IgD-negative memory B cell (primary cell): ENCODE data around the gene UNC5B. TPM values are rescaled to one million over a fixed set of nuclear protein-coding genes. Genes with fewer than 3 reads are reported as not detected.

Source experiments
- H3K27ac Mint-ChIP-seq, 3 donors: one replicate each; pipeline ENCODE4 v1.8.0; 2020 to 2022; ENCODE audit warnings: mild to moderate bottlenecking in 3 of 3, mixed read lengths in 3 of 3, moderate library complexity in 1 of 3
- H3K27me3 Mint-ChIP-seq: one replicate; pipeline ENCODE4 v1.8.0; 2021; ENCODE audit warnings: mixed read lengths
- H3K36me3 Mint-ChIP-seq: one replicate; pipeline ENCODE4 v1.8.0; 2020; ENCODE audit warnings: mild to moderate bottlenecking, mixed read lengths
- H3K4me1 Mint-ChIP-seq, 3 donors: one replicate each; pipeline ENCODE4 v1.8.0; 2020 to 2022; ENCODE audit warnings: mixed read lengths in 3 of 3, mild to moderate bottlenecking in 1 of 3
- H3K4me3 Mint-ChIP-seq, 4 donors: one replicate each; pipeline ENCODE4 v1.8.0; 2020 to 2022; ENCODE audit warnings: mild to moderate bottlenecking in 4 of 4, mixed read lengths in 4 of 4, moderate library complexity in 3 of 4
- H3K9me3 Mint-ChIP-seq, 3 donors: one replicate each; pipeline ENCODE4 v1.8.0; 2020 to 2021; ENCODE audit warnings: mixed read lengths in 3 of 3, mild to moderate bottlenecking in 1 of 3
- polyA plus RNA-seq: library from polyadenylated mRNA; unstranded; fragments of 300-500 nt; fragmentation: Illumina TruSeq; gene quantifications from one replicate; pipeline ENCODE4 v1.2.3, GENCODE V29; 2021

UNC5B gene
- polyA plus RNA-seq, 1 donor from 2014 or later, result not detected

DNA sequence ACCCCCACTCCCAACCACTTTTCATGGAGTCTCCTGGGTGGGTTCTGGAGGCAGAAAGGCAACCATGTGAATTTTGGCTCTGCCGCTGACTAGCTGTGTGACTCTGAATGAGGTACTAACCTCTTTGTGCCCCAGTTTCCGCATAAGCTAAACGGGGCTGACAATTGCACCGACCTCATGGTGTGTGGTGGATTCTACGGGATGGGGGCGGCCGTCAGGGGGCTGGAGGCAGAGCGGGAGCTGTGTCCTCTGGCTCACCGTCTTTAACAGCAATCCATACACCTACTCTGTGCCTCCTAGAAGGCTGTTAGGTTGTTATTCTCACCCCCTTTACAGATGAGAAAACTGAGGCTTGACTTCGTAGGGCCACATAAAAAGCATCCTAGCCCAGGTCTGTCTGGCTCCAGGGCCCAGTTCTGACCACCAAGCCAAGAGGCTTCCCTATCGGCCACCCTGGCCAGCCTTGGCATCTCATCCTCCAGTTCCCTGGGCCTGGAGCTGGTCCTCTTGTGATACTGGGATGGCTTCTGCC, 102.4 kb downstream of the UNC5B start:
- Mint-ChIP-seq H3K27me3 (peaks cover 6% of the 10 kb centered on the region), H3K4me1 (peaks cover 5 to 8% (median 5%) of the 10 kb centered on the region in 3 donors), H3K27ac (peak overlapping the region in 1 of 3 donors; percentile 30), H3K36me3 (no peaks in the 10 kb centered on the region), H3K9me3 (no peaks in the 10 kb centered on the region), H3K4me3 (peak overlapping the region in 1 of 4 donors; percentile 9)

DNA sequence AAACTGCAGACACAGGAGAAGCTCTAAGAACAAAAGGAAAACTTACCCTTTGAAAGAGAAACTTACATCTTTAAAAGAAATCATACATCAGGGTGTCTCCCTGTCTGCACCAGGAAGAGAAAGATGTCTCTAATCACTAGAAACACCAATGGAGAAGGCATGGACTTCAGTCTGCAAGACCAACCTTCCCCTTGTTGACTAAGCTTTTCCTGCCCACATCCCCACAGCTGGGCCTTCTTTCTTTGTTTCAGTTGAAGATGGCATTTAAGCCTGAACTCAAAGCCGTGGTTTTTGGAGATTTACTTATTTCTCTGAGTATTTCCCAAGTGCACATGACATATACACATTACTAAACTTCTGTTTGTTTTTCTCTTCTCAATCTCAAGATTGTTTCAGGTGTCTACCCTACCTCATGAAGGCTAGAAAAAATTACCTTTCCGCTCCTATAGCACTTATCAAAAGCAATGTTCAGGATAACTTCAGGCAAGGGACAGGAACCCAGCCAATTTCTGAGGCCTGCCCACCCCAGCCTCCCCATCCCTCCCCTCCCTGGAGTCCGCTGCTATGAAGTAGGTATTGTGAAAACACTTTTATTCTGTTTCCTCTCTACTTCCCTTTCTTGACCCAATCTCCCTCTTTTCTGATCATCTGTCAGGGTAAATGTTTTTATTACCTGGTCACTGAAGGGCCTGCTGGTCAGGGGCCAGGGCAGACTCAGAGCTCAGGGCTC, 103.9 kb downstream of the UNC5B start:
- no peaks in the 10 kb centered on the region for H3K36me3 Mint-ChIP-seq
- H3K4me1 Mint-ChIP-seq, result peaks cover 6 to 9% (median 7%) of the 10 kb centered on the region in 3 donors
- peak overlapping the region in 1 of 3 donors; percentile 44 for H3K27ac Mint-ChIP-seq
- H3K27me3 Mint-ChIP-seq, result peaks cover 6% of the 10 kb centered on the region
- no peaks in the 10 kb centered on the region for H3K9me3 Mint-ChIP-seq
- H3K4me3 Mint-ChIP-seq, result peak overlapping the region in 1 of 4 donors; percentile 94

DNA sequence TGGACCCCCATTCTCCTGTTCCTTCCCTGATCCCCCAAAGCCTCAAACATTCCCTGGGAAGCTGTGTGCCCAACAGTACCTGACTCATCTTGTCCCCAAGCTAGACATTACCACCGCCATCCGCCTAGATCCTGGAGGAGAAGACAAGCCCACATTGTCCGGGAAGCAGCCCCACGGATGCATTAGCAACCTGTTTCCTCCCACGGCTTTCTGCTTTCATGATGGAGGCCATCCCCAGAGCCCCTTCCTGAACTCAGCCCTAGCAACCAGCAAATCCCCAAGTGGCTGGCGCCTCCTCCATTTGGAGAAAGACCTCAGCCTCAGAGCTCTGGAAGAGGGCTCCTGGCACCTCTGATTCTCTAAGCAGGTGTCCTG, 104.4 kb downstream of the UNC5B start:
- Mint-ChIP-seq H3K4me1 (peaks cover 6 to 9% (median 7%) of the 10 kb centered on the region in 3 donors), H3K4me3 (peak overlapping the region in 1 of 4 donors; percentile 94), H3K9me3 (no peaks in the 10 kb centered on the region), H3K36me3 (no peaks in the 10 kb centered on the region), H3K27me3 (peaks cover 6% of the 10 kb centered on the region), H3K27ac (peak overlapping the region in 1 of 3 donors; percentile 44)

DNA sequence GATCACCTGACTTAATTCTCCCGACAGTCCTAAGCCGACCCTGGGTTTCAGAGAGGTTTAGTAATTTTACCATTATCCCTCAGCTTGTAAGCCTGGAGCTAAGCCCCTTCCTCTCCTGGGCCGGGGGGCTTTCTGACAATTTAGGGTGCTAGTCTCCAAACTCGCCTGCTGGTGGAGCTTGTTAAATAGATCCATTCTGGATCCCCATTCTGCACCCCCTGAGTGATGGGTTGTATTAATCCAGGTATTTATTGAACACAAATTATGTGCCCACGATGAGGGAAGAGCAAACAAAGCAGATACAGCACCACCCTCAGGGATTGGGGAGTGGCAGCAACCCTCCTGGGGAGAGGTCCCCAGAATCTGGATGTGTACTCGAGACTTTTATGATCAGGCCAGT, 105.4 kb downstream of the UNC5B start:
- no peak overlapping the region for H3K27ac Mint-ChIP-seq
- peaks cover 6 to 9% (median 7%) of the 10 kb centered on the region in 3 donors for H3K4me1 Mint-ChIP-seq
- no peaks in the 10 kb centered on the region for H3K36me3 Mint-ChIP-seq
- no peaks in the 10 kb centered on the region for H3K9me3 Mint-ChIP-seq
- H3K4me3 Mint-ChIP-seq, result peak overlapping the region in 1 of 4 donors; percentile 94
- H3K27me3 Mint-ChIP-seq, result peaks cover 6% of the 10 kb centered on the region

DNA sequence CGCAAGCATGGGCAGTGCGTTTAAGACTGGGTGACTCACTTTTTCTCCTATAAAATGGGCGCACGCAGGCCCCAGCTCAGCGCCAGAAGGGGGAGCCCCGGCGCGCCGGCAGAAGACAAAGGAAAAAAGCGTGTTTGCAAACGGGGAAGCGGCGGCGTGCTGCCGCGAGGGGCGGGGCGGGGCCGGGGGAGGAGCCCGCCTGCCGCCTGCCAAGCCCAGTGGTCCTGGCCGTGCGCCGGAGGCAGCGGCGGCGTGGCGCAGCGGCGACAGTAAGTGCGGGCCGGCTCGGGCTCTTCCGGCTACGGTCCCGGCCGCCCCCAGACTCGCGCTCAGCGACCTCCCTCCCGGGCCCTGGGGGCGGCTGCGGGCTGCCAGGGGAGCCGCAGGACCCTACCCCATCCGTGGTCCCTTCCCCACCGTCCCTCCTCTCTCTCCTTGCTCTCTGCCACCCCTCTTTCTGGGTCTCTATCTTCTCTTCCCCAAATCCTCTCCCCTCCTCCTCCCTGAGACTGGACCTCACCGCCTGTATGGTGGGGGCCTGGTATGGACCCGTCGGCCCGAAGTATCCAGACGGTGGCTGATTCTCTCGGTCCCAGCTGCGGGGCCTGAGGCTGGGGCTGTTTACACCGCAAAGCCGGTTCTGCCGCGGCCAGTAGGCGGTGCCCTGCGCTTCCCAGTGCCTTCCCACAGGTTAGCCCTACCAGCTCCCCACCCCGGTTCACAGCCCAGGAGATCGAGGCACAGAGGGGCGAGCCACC, 106.9 kb downstream of the UNC5B start, which contains the start of gene SLC29A3:
SLC29A3 (plus strand) TSS at position 218 of the 758 bp plus-strand sequence; CDS start at position 269, 51 bp downstream.
- H3K9me3 Mint-ChIP-seq, result no peaks in the 10 kb centered on the region
- no peaks in the 10 kb centered on the region for H3K27me3 Mint-ChIP-seq
- H3K4me1 Mint-ChIP-seq, result peaks cover 12 to 17% (median 15%) of the 10 kb centered on the region in 3 donors
- peak within 1 kb of the TSS; percentile 23 to 93 (median 64) for H3K27ac Mint-ChIP-seq
- H3K36me3 Mint-ChIP-seq, result peaks cover 8% of the 10 kb centered on the region
- peak within 1 kb of the TSS; percentile 93 to 98 (median 94) for H3K4me3 Mint-ChIP-seq

DNA sequence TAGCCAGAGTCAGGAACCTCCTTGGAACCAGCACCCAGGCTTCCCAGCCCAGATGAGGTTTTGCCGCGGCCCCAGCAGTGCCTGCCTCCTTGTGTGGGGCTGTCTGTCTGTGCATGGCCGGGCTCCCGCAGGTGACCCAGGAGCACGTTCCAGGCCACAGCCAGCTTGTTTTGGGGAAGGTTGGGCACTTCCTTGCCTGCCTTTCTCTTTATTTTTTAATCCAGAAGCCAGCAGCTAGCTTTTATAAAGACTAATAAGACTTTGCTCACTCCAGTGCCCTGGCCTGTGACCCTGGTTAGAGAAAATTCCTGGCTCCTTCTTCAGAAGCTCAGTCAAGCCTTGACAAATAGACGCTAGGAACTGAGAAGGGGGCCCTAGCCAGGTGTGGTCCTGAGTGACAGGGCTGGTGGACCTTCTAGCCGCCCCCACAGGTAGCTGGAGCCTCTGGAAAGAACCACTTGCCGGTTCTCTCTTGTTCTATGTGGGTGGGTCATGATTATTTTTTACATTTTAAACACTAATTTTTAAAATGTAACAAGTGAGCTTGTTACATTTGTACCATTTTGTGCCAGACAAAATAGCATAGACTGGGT, 107.5 kb downstream of the UNC5B start:
- Mint-ChIP-seq H3K4me1 (peaks cover 10 to 19% (median 17%) of the 10 kb centered on the region in 3 donors), H3K36me3 (peaks cover 11% of the 10 kb centered on the region), H3K9me3 (no peaks in the 10 kb centered on the region), H3K27ac (peak overlapping the region in 1 of 3 donors; percentile 53), H3K27me3 (no peaks in the 10 kb centered on the region), H3K4me3 (peak overlapping the region; percentile 93 to 98 (median 94))

DNA sequence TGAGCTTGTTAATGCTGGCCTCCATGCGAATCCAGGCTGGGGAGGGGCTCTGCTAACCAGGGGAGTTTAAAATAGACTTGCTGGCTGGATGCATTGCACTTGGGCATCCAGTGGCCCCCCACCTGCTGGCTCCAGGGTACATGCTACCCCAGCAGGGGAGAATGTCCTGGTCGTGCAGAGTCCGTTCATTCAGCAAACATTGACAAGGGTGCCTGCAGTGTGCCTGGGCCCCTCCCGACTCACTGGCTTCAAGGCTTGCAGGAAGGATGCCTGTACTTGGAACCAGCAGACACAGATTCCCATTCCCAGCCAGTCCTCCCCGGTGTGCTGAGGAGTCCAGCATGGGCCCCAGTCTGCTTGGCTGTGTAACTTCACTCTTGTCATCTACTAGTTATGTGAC, 108.2 kb downstream of the UNC5B start:
- Mint-ChIP-seq H3K36me3 (peaks cover 11% of the 10 kb centered on the region), H3K27ac (no peak overlapping the region), H3K9me3 (no peaks in the 10 kb centered on the region), H3K27me3 (no peaks in the 10 kb centered on the region), H3K4me3 (peak overlapping the region in 2 of 4 donors; percentile 32 to 94), H3K4me1 (peaks cover 10 to 19% (median 17%) of the 10 kb centered on the region in 3 donors)

DNA sequence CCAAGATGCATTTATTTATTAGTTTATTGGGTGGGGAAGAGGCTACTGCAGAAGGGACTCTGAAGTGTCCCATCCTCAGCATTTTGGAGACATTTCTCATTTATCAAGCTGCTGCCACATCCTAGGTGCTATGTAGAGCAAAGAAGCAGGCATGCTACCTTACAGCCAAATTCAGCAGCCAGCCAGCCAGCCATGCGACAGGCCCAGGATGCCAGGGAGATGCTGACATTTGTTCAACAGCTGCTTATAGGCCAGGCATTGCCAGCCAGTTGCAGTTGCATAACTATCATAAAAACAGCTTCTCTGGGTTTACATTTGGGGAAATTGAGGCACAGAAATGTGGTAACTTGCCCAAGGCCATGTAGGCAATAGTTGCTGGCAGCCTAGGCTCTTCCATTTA, 109.0 kb downstream of the UNC5B start:
- H3K4me3 Mint-ChIP-seq, result peak overlapping the region in 1 of 4 donors; percentile 94
- no peak overlapping the region for H3K27ac Mint-ChIP-seq
- H3K36me3 Mint-ChIP-seq, result peaks cover 11% of the 10 kb centered on the region
- no peaks in the 10 kb centered on the region for H3K27me3 Mint-ChIP-seq
- peaks cover 10 to 19% (median 17%) of the 10 kb centered on the region in 3 donors for H3K4me1 Mint-ChIP-seq
- no peaks in the 10 kb centered on the region for H3K9me3 Mint-ChIP-seq

DNA sequence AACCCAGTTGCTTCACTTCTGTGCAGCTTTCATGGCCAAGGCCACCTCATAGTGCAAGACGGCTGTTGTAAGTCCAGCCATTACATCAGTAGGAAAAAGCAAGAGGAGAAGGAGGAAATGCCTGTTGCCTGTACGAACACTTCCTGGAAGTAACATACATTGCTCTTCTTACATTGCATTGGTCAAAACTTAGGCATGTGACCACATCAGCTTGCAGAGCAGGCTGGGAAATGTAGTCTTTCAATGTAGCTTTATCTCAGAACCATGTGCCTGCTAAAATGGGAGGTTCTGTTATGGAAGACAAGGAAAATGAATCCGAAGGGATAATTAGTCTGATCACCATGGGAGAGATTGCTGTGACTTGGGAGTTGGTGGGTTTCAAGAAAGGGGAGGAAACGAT, 111.0 kb downstream of the UNC5B start:
- Mint-ChIP-seq H3K9me3 (no peaks in the 10 kb centered on the region), H3K27me3 (no peaks in the 10 kb centered on the region), H3K36me3 (peaks cover 14% of the 10 kb centered on the region), H3K27ac (no peak overlapping the region), H3K4me1 (peaks cover 10 to 19% (median 18%) of the 10 kb centered on the region in 3 donors), H3K4me3 (peak overlapping the region in 1 of 4 donors; percentile 4)

DNA sequence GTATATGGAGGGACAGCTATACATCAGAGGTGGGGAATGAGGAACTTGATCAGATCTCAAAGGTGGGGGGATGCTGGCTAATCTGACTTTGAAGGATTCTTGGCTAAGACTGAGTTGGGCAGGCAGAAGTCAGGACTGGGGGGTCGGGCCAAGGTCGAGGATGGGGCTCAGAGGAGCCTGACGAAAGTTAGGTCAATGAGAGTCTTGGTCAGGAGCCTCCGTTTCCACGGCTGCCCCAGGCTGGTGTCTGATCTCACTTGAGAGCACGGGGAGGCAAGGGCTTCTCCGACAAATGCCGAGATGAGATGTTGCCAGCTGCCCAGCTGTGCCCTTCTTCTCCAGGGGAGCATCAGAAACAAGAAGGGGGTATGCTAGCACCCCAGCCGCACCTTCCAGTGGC, 112.4 kb downstream of the UNC5B start:
- Mint-ChIP-seq H3K4me3 (no peak overlapping the region), H3K4me1 (peaks cover 8 to 15% (median 11%) of the 10 kb centered on the region in 3 donors), H3K9me3 (no peaks in the 10 kb centered on the region), H3K27ac (no peak overlapping the region), H3K27me3 (no peaks in the 10 kb centered on the region), H3K36me3 (peaks cover 14% of the 10 kb centered on the region)

DNA sequence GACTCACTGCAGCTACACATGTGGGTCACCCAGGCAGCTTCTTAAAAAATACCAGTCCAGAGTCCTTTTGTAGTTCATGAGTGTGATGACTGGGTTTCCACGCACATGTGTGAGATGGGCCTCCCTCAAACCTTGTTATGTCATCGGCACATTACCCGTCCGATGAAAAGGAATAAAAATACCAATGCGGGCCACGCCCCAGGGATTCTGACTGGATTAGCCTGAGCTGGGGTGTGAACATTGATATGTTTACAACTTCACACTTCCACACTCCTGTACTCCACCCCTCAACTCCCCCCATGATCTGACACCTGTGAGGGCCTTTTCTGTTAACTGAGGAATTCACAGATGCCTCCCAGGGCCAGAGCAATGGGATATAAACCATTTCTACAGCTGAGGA, 112.9 kb downstream of the UNC5B start:
- H3K27me3 Mint-ChIP-seq, result no peaks in the 10 kb centered on the region
- H3K4me1 Mint-ChIP-seq, result peaks cover 7 to 14% (median 10%) of the 10 kb centered on the region in 3 donors
- H3K27ac Mint-ChIP-seq, result no peak overlapping the region
- H3K9me3 Mint-ChIP-seq, result no peaks in the 10 kb centered on the region
- peaks cover 14% of the 10 kb centered on the region for H3K36me3 Mint-ChIP-seq
- H3K4me3 Mint-ChIP-seq, result no peak overlapping the region

DNA sequence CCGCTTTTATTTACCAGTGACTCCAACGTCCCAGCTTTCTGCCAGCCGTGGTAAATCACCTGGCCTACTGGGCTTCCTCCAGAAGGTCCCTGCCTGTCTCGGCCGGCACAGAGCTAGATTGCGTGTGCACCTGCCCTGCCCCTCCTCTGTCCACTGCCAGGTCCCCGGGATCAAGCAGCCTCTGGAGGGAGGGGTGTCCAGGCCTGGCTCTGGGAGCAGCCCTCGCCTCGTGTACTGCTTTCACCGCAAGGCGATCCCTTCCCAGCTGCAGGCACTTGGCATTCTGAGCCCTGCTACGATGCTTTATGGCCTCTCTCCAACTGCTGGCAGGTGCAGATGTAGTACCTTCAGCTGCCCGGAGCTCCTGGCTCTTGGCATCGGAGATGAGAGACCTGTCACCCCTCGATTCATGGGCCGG, 114.1 kb downstream of the UNC5B start:
- peaks cover 14% of the 10 kb centered on the region for H3K36me3 Mint-ChIP-seq
- no peaks in the 10 kb centered on the region for H3K27me3 Mint-ChIP-seq
- no peaks in the 10 kb centered on the region for H3K9me3 Mint-ChIP-seq
- H3K27ac Mint-ChIP-seq, result no peak overlapping the region
- H3K4me1 Mint-ChIP-seq, result peaks cover 7 to 14% (median 12%) of the 10 kb centered on the region in 3 donors
- no peak overlapping the region for H3K4me3 Mint-ChIP-seq

DNA sequence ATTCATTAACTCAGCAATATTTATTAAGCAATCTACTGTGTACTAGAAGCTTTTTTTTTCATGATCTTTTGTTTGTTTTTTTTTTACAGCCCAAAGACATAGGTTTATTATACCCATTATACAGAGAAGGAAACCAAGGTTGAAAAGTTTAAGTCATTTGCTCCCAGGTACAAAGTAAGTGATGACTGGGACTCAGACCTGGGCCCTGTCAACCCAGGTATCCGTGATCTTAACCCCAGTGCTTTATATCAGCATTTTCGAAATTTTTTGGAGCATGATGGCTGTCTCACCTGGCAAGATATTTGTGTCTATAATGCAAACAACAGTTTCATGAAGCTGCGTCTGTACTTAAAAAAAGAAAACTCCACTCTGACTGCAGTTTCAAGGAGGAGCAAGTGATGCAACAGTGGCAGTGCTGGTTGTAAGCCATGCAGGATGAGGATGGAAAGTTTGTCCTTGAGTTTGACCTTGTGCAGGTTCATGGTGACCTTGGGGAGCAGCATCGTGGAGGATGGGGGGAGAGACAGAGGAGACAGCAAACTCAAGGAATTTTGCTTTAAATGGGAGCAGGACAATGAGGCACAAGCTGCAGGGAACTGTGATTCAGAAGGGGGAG, 118.5 kb downstream of the UNC5B start:
- no peaks in the 10 kb centered on the region for H3K27me3 Mint-ChIP-seq
- H3K4me3 Mint-ChIP-seq, result peak overlapping the region in 1 of 4 donors; percentile 45
- peaks cover 2 to 16% (median 9%) of the 10 kb centered on the region in 3 donors for H3K4me1 Mint-ChIP-seq
- no peak overlapping the region for H3K27ac Mint-ChIP-seq
- no peaks in the 10 kb centered on the region for H3K9me3 Mint-ChIP-seq
- peaks cover 5% of the 10 kb centered on the region for H3K36me3 Mint-ChIP-seq

DNA sequence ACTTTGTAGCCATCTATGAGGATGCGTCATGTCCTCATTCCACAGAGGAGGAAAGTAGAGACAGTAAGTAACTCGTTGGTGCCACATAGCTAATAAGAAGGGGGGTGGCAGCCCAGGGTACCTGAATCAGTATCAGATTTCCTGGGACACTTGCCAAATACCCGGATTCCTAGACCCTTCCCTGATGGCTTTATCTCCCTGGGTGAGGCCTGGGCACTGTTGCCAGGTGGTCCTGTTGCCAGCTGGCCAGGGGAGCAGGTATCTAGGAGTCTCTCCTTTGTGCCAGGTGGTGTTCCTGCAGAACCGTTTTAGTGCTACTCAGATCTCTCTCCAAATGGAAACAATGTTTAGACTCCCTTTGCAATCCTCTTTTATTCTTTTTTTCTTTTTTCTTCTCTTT, 119.4 kb downstream of the UNC5B start:
- peaks cover 5% of the 10 kb centered on the region for H3K36me3 Mint-ChIP-seq
- H3K27me3 Mint-ChIP-seq, result no peaks in the 10 kb centered on the region
- H3K27ac Mint-ChIP-seq, result no peak overlapping the region
- no peaks in the 10 kb centered on the region for H3K9me3 Mint-ChIP-seq
- H3K4me1 Mint-ChIP-seq, result peaks cover 5 to 16% (median 9%) of the 10 kb centered on the region in 3 donors
- H3K4me3 Mint-ChIP-seq, result no peak overlapping the region
